GM18520 (cell line): ENCODE results near the gene PDE3B.
"Not testable (repeated sequence)": the region's sequence is repeated elsewhere in the genome, so short reads cannot be mapped to it uniquely, and the experiment has no call there.

Experiments
- ATAC-seq: cut with Tn5 transposase; IDR thresholded peaks from one replicate; pipeline ENCODE4 v1.9.1; 2021; ENCODE audit not compliant: unreplicated experiment

PDE3B gene

GRCh38 chr11:14638561-14638960 is 5.0 kb upstream of the PDE3B start:
- no peak for ATAC-seq

GRCh38 chr11:14641801-14642200 is 1.8 kb upstream of the PDE3B start:
- no peak for ATAC-seq

GRCh38 chr11:14642453-14642852 is 1.2 kb upstream of the PDE3B start:
- ATAC-seq: no peak

- ATAC-seq: no peak
These were observed 519 bp upstream of the PDE3B start for GRCh38 chr11:14642873-14643696.

GRCh38 chr11:14644226-14645014 is 816 bp downstream of the PDE3B start:
- ATAC-seq: peak; percentile 24

- no peak for ATAC-seq
These were observed 1.7 kb downstream of the PDE3B start for GRCh38 chr11:14645015-14645912.

GRCh38 chr11:14645985-14646900 is 2.6 kb downstream of the PDE3B start:
- ATAC-seq: no peak

GRCh38 chr11:14650064-14650463 is 6.5 kb downstream of the PDE3B start:
- no peak for ATAC-seq

GRCh38 chr11:14653090-14653489 is 9.5 kb downstream of the PDE3B start:
- ATAC-seq: no peak

GRCh38 chr11:14655435-14655834 is 11.8 kb downstream of the PDE3B start:
- ATAC-seq: no peak

GRCh38 chr11:14656536-14657457 is 13.2 kb downstream of the PDE3B start:
- no peak for ATAC-seq

- no peak for ATAC-seq
These were observed 14.2 kb downstream of the PDE3B start for GRCh38 chr11:14657841-14658240.

GRCh38 chr11:14664926-14665325 is 21.3 kb downstream of the PDE3B start:
- not testable (repeated sequence) for ATAC-seq

GRCh38 chr11:14667329-14667728 is 23.7 kb downstream of the PDE3B start:
- not testable (repeated sequence) for ATAC-seq

- no peak for ATAC-seq
These were observed 25.2 kb downstream of the PDE3B start for GRCh38 chr11:14668731-14669301.

- no peak for ATAC-seq
These were observed 25.9 kb downstream of the PDE3B start for GRCh38 chr11:14669499-14669898.

- ATAC-seq: no peak
These were observed 26.4 kb downstream of the PDE3B start for GRCh38 chr11:14669958-14670357.

GRCh38 chr11:14672635-14673034 is 29.0 kb downstream of the PDE3B start:
- ATAC-seq: no peak

- no peak for ATAC-seq
These were observed 29.8 kb downstream of the PDE3B start for GRCh38 chr11:14673421-14673820.
